Natural killer cell treated with Interleukin-12 subunit alpha and Interleukin-12 subunit beta and Interleukin-15 and Interleukin-18, amount 100 ng/mL, for 72 hours (primary cell): ENCODE measurements around the gene ZNF768. TPM values are rescaled to one million over a fixed set of nuclear protein-coding genes. Genes with fewer than 3 reads are reported as not detected.

Experiments used
- ATAC-seq, 2 donors: fragments of 150-1000 bp; cut with Tn5 transposase in 1 of 2; sonication (Bioruptor Pico), chemical (Tn5 transposase) in 1 of 2; 2 replicates each; pipeline ENCODE4 v1.10.0; 2021
- DNase-seq: peaks from one replicate; pipeline ENCODE4 v3.0.0; 2022; ENCODE audit warnings: low spot score
- H3K27ac Mint-ChIP-seq, 2 donors: 1 replicate in 1 of 2; 2 replicates in 1 of 2; pipeline ENCODE4 v1.8.0; 2022; ENCODE audit warnings: mixed read lengths in 2 of 2, mild to moderate bottlenecking in 1 of 2, moderate library complexity in 1 of 2
- H3K27me3 Mint-ChIP-seq, 2 donors: 1 replicate in 1 of 2; 2 replicates in 1 of 2; pipeline ENCODE4 v1.8.0; 2022; ENCODE audit warnings: mixed read lengths in 2 of 2
- H3K36me3 Mint-ChIP-seq: one replicate; pipeline ENCODE4 v1.8.0; 2022; ENCODE audit warnings: mixed read lengths
- H3K4me1 Mint-ChIP-seq, 2 donors: 1 replicate in 1 of 2; 2 replicates in 1 of 2; pipeline ENCODE4 v1.8.0; 2022; ENCODE audit warnings: low read depth in 2 of 2, mixed read lengths in 2 of 2, mild to moderate bottlenecking in 1 of 2
- H3K4me3 Mint-ChIP-seq: one replicate; pipeline ENCODE4 v1.8.0; 2022; ENCODE audit warnings: mixed read lengths
- H3K9me3 Mint-ChIP-seq: 2 replicates; pipeline ENCODE4 v1.8.0; 2022; ENCODE audit warnings: mixed read lengths
- total RNA-seq, 2 donors: library from RNA; stranded (reverse); gene quantifications; one replicate each; pipeline ENCODE4 v1.2.3, GENCODE V29; 2022

Gene ZNF768
- total RNA-seq, 2 donors from 2014 or later, result 10.4 to 11.8 TPM

GRCh38 chr16:30474074-30474452 lies 52.3 kb downstream of the ZNF768 start:
- Mint-ChIP-seq H3K4me1 (peaks cover 59 to 64% of the 10 kb centered on the region in 2 donors), H3K9me3 (no peaks in the 10 kb centered on the region), H3K27me3 (no peaks in the 10 kb centered on the region), H3K4me3 (peak overlapping the region; percentile 93), H3K27ac (peak overlapping the region; percentile 94 to 95), H3K36me3 (peaks cover 35% of the 10 kb centered on the region)
- ATAC-seq, result no peak
- DNase-seq, result no peak

Other genes starting within 250 kb of the ZNF768 start
- 10 to 100 TPM; 95.8 to 99.7 TPM for gene CD2BP2, start 171.3 kb downstream of the ZNF768 start, total RNA-seq
- gene TBC1D10B, start 156.1 kb downstream of the ZNF768 start, total RNA-seq, result 10 to 100 TPM; 64.0 to 99.1 TPM
- 1 to 10 TPM in 1 of 2 donors, not detected in 1; 8.5 TPM for gene MYL11, start 151.8 kb downstream of the ZNF768 start, total RNA-seq
- gene SEPTIN1, start 144.0 kb downstream of the ZNF768 start, total RNA-seq, result 100 to 1,000 TPM; 192 to 207 TPM
- 10 to 100 TPM; 10.2 to 14.7 TPM for gene ZNF48, start 131.1 kb downstream of the ZNF768 start, total RNA-seq
- 1 to 10 TPM; 3.4 to 7.3 TPM for gene ZNF771, start 119.0 kb downstream of the ZNF768 start, total RNA-seq
- 100 to 1,000 TPM in 1 of 2 donors, 10 to 100 TPM in 1; 95.9 to 155 TPM for gene DCTPP1, start 96.5 kb downstream of the ZNF768 start, total RNA-seq
- 10 to 100 TPM; 84.7 to 91.4 TPM for gene SEPHS2, start 80.7 kb downstream of the ZNF768 start, total RNA-seq
- gene ITGAL, start 53.8 kb downstream of the ZNF768 start, total RNA-seq, result 100 to 1,000 TPM; 648 to 717 TPM
- gene ZNF747, start 8.3 kb upstream of the ZNF768 start, total RNA-seq, result 10 to 100 TPM in 1 of 2 donors, 1 to 10 TPM in 1; 8.7 to 10.3 TPM
- 10 to 100 TPM; 14.9 to 22.9 TPM for gene ZNF764, start 31.8 kb upstream of the ZNF768 start, total RNA-seq
- gene ZNF688, start 45.1 kb upstream of the ZNF768 start, total RNA-seq, result 1 to 10 TPM; 8.3 to 8.9 TPM
- gene ZNF785, start 59.1 kb upstream of the ZNF768 start, total RNA-seq, result 10 to 100 TPM; 13.3 to 20.0 TPM
- 10 to 100 TPM in 1 of 2 donors, 1 to 10 TPM in 1; 9.4 to 14.3 TPM for gene ZNF689, start 83.8 kb upstream of the ZNF768 start, total RNA-seq
- gene PRR14, start 124.4 kb upstream of the ZNF768 start, total RNA-seq, result 100 to 1,000 TPM; 128 to 197 TPM
- gene FBRS, start 131.9 kb upstream of the ZNF768 start, total RNA-seq, result 100 to 1,000 TPM; 140 to 147 TPM
- 100 to 1,000 TPM in 1 of 2 donors, 10 to 100 TPM in 1; 90.8 to 121 TPM for gene SRCAP, start 172.6 kb upstream of the ZNF768 start, total RNA-seq
- 10 to 100 TPM; 50.2 to 63.8 TPM for gene PHKG2, start 221.9 kb upstream of the ZNF768 start, total RNA-seq
- 10 to 100 TPM in 1 of 2 donors, 1 to 10 TPM in 1; 3.4 to 17.0 TPM for gene CFAP119, start 235.5 kb upstream of the ZNF768 start, total RNA-seq
- 100 to 1,000 TPM; 120 to 161 TPM for gene RNF40, start 235.8 kb upstream of the ZNF768 start, total RNA-seq